Naive thymus-derived CD4-positive, alpha-beta T cell (primary cell): Measurements from ENCODE around the gene ATP6V0E1. TPM values are rescaled to one million over a fixed set of nuclear protein-coding genes. Genes with fewer than 3 reads are reported as not detected.
"Not testable (repeated sequence)": the region's sequence is repeated elsewhere in the genome, so short reads cannot be mapped to it uniquely, and the experiment has no call there.

Experiments used
- ATAC-seq: fragments of 150-1000 bp; cut with Tn5 transposase; 2 replicates; pipeline ENCODE4 v1.10.0; 2021; ENCODE audit warnings: mild to moderate bottlenecking, moderate library complexity
- CTCF ChIA-PET: fragments of 350-600 bp; sonication (Branson Sonifier 250); formaldehyde crosslinking; loops from one replicate; lab custom pipeline; 2021; ENCODE audit warnings: antibody characterized with exemption; lab: Charles Lee
- POLR2A ChIA-PET: fragments of 350-600 bp; sonication (Branson Sonifier 250); formaldehyde crosslinking; loops from one replicate; lab custom pipeline; 2021; ENCODE audit warnings: antibody characterized with exemption, inconsistent platforms; lab: Charles Lee
- DNase-seq, 9 donors: peaks; one replicate each; pipeline versions ENCODE4 v3.0.0 to v3.0.0-alpha.2; 2020 to 2022; ENCODE audit warnings: mixed read lengths in 1 of 9
- H3K27ac ChIP-seq: one replicate; pipeline ENCODE4 v1.7.0; 2013; ENCODE audit warnings: mild to moderate bottlenecking, low read depth, low read length, moderate library complexity
- H3K27me3 ChIP-seq, 2 donors: one replicate each; pipeline ENCODE4 v1.7.0; 2013; ENCODE audit warnings: low read length in 2 of 2, mild to moderate bottlenecking in 2 of 2, moderate library complexity in 2 of 2; ENCODE audit not compliant: control insufficient read depth in 2 of 2, insufficient read depth in 2 of 2
- H3K36me3 ChIP-seq, 3 experiments: 1 replicate in 2 of 3; 2 replicates in 1 of 3; pipeline ENCODE4 v1.7.0; 2013; ENCODE audit warnings: low read length in 3 of 3, mild to moderate bottlenecking in 3 of 3, moderate library complexity in 1 of 3; ENCODE audit not compliant: insufficient read depth in 3 of 3, control insufficient read depth in 2 of 3
- H3K4me1 ChIP-seq, 2 donors: one replicate each; pipeline ENCODE4 v1.7.0; 2013; ENCODE audit warnings: low read length in 2 of 2, mild to moderate bottlenecking in 2 of 2, moderate library complexity in 1 of 2; ENCODE audit not compliant: control insufficient read depth in 2 of 2, insufficient read depth in 2 of 2
- H3K4me3 ChIP-seq: 2 replicates; pipeline ENCODE4 v1.7.0; 2013; ENCODE audit warnings: mild to moderate bottlenecking, low read length
- H3K9me3 ChIP-seq, 3 experiments: 1 replicate in 2 of 3; 2 replicates in 1 of 3; pipeline ENCODE4 v1.7.0; 2013; ENCODE audit warnings: low read length in 3 of 3; ENCODE audit not compliant: control insufficient read depth in 2 of 3
- H3K27ac Mint-ChIP-seq, 9 donors: one replicate each; pipeline ENCODE4 v1.8.0; 2020 to 2022; ENCODE audit warnings: mixed read lengths in 9 of 9, mild to moderate bottlenecking in 8 of 9, moderate library complexity in 5 of 9, inconsistent platforms in 2 of 9
- H3K27me3 Mint-ChIP-seq, 5 donors: one replicate each; pipeline ENCODE4 v1.8.0; 2021 to 2022; ENCODE audit warnings: mixed read lengths in 5 of 5, mild to moderate bottlenecking in 1 of 5
- H3K36me3 Mint-ChIP-seq, 5 donors: one replicate each; pipeline ENCODE4 v1.8.0; 2020 to 2022; ENCODE audit warnings: mixed read lengths in 5 of 5, mild to moderate bottlenecking in 3 of 5, inconsistent platforms in 1 of 5
- H3K4me1 Mint-ChIP-seq, 7 donors: one replicate each; pipeline ENCODE4 v1.8.0; 2020 to 2022; ENCODE audit warnings: mixed read lengths in 7 of 7, mild to moderate bottlenecking in 3 of 7, inconsistent platforms in 1 of 7
- H3K4me3 Mint-ChIP-seq, 10 donors: one replicate each; pipeline ENCODE4 v1.8.0; 2020 to 2022; ENCODE audit warnings: mild to moderate bottlenecking in 10 of 10, mixed read lengths in 10 of 10, moderate library complexity in 6 of 10, inconsistent platforms in 2 of 10
- H3K9me3 Mint-ChIP-seq, 11 donors: one replicate each; pipeline ENCODE4 v1.8.0; 2020 to 2022; ENCODE audit warnings: mixed read lengths in 11 of 11, mild to moderate bottlenecking in 4 of 11, inconsistent platforms in 1 of 11, moderate library complexity in 1 of 11
- intact Hi-C, 2 donors: fragments of 100-400 bp; cut with micrococcal nuclease; formaldehyde crosslinking; loops; one replicate each; pipeline ENCODE4 v1.15.1; 2023
- polyA plus RNA-seq, 2 donors: library from polyadenylated mRNA; unstranded; fragments of 300-500 nt; fragmentation: Illumina TruSeq; gene quantifications; one replicate each; pipeline ENCODE4 v1.2.3, GENCODE V29; 2021
- total RNA-seq, 6 experiments: library from RNA in 5 of 6; stranded (reverse) in 5 of 6; gene quantifications; 1 replicate in 5 of 6; 2 replicates in 1 of 6; pipeline ENCODE4 v1.2.3 and lab custom pipeline; 2021 to 2026

Gene ATP6V0E1
- total and polyA plus RNA-seq, 7 experiments from 2014 or later, result 61.8 to 455 (median 142) TPM

GRCh38 chr5:173042763-173043107, 59.2 kb downstream of the ATP6V0E1 start:
- Histone ChIP-seq H3K9me3 (no peaks in the 10 kb centered on the region), H3K27me3 (no peaks in the 10 kb centered on the region), H3K4me1 (peaks cover 0 to 3% of the 10 kb centered on the region in 2 donors), H3K4me3 (no peak overlapping the region), H3K27ac (no peak overlapping the region), H3K36me3 (no peaks in the 10 kb centered on the region)
- CTCF ChIA-PET, result no interaction called here
- POLR2A ChIA-PET, result interaction anchor here (0.6 to 1.8 kb wide), 5 partner anchors 10 to 59 kb away, joined by 3 to 7 read pairs (median 3); partner anchors contain the start of gene ATP6V0E1
- H3K9me3 Mint-ChIP-seq, result peaks cover 0 to 4% (median 0%) of the 10 kb centered on the region in 11 donors
- peaks cover 8 to 28% (median 23%) of the 10 kb centered on the region in 7 donors for H3K4me1 Mint-ChIP-seq
- ATAC-seq, result no peak
- no peaks in the 10 kb centered on the region for H3K27me3 Mint-ChIP-seq
- H3K27ac Mint-ChIP-seq, result peak overlapping the region in 4 of 9 donors; percentile 72 to 96 (median 76)
- DNase-seq, result no peak
- intact Hi-C loops, result no loop called here
- peaks cover 0 to 9% (median 3%) of the 10 kb centered on the region in 5 donors for H3K36me3 Mint-ChIP-seq
- no peak overlapping the region for H3K4me3 Mint-ChIP-seq

DNA sequence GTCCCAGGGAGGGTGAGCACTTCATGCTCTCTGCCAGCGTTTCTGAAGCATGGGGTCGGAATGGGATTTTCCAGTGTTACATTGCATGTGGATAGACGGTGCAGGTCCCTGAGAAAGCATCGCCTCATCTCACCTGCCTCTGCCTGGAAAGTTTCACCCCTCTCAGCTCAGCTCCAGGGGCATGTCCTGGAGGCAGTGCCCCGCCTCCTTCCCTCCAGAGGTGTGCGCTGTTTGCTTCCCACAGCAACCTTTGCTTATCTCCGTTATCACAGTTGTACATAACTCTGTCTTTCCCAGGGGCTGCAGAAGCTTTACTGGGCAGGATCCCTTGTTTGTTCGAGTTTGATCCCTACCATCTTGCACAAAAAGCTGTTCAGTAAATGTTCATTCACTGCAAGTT, 61.9 kb downstream of the ATP6V0E1 start:
- ATAC-seq (no peak), DNase-seq (no peak)
- H3K36me3 Mint-ChIP-seq, result peaks cover 0 to 7% (median 1%) of the 10 kb centered on the region in 5 donors
- ChIA-PET POLR2A (interaction anchor here (0.7 to 1.1 kb wide), 2 partner anchors 10 to 15 kb away, joined by 3 to 6 read pairs; no protein-coding TSS in a partner anchor), CTCF (interaction anchor here (0.7 kb wide), 1 partner anchor 9 kb away, joined by 6 read pairs; no protein-coding TSS in a partner anchor)
- H3K27ac Mint-ChIP-seq, result no peak overlapping the region
- Histone ChIP-seq H3K9me3 (no peaks in the 10 kb centered on the region), H3K4me3 (no peak overlapping the region), H3K27ac (no peak overlapping the region), H3K4me1 (no peaks in the 10 kb centered on the region), H3K36me3 (no peaks in the 10 kb centered on the region), H3K27me3 (no peaks in the 10 kb centered on the region)
- no peaks in the 10 kb centered on the region for H3K9me3 Mint-ChIP-seq
- H3K4me3 Mint-ChIP-seq, result no peak overlapping the region
- intact Hi-C loops, result no loop called here
- peaks cover 0 to 3% (median 0%) of the 10 kb centered on the region in 5 donors for H3K27me3 Mint-ChIP-seq
- H3K4me1 Mint-ChIP-seq, result peaks cover 0 to 6% (median 2%) of the 10 kb centered on the region in 7 donors

DNA sequence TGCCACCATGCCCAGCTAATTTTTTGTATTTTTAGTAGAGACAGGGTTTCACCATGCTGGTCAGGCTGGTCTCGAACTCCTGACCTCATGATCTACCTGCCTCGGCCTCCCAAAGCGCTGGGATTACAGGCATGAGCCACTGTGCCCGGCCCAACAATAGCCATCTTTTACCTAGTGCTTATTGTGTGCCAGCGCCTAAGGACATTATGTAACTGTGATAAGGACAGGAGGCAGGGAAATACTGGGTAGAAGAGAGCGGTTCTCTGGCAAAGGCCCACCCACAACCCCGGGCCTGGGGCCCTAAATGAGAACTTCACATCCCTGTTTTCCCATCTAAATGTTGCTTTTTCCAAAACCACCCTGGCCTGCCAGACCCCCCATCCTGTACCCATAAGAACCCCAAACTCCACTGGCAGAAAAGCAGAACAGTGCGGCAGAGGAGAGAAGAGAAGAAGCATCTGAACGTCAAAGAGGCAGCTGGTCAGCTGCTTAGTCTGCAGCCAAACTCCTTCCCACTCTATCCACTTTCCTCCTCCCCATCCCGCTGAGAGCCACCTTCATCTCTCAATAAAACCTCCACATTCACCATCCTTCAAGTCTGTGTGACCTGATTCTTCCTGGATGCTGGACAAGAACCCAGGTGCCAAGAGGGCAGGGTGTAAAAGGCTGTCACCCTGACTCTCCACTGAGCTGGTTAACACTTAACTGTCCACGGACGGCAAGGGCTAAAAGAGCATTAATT, 63.7 kb downstream of the ATP6V0E1 start:
- peak overlapping the region in 4 of 9 donors; percentile 24 to 74 (median 28) for H3K27ac Mint-ChIP-seq
- H3K4me1 ChIP-seq, H3K27me3 ChIP-seq, H3K4me3 Mint-ChIP-seq, H3K36me3 ChIP-seq, DNase-seq, H3K9me3 ChIP-seq, H3K4me1 Mint-ChIP-seq, H3K9me3 Mint-ChIP-seq, intact Hi-C loops, H3K27ac ChIP-seq, H3K27me3 Mint-ChIP-seq, H3K36me3 Mint-ChIP-seq, ATAC-seq, CTCF ChIA-PET, H3K4me3 ChIP-seq: not testable (repeated sequence)
- POLR2A ChIA-PET, result interaction anchor here (0.6 kb wide), 1 partner anchor 1626 kb away, joined by 4 read pairs; no protein-coding TSS in a partner anchor

- CTCF ChIA-PET, result no interaction called here
- intact Hi-C loops, result no loop called here
- Mint-ChIP-seq H3K27me3 (peaks cover 0 to 9% (median 0%) of the 10 kb centered on the region in 5 donors), H3K4me3 (no peak overlapping the region), H3K9me3 (no peaks in the 10 kb centered on the region), H3K4me1 (peaks cover 0 to 7% (median 5%) of the 10 kb centered on the region in 7 donors), H3K27ac (peak overlapping the region in 2 of 9 donors; percentile 24 to 32), H3K36me3 (no peaks in the 10 kb centered on the region)
- Histone ChIP-seq H3K27ac (no peak overlapping the region), H3K9me3 (no peaks in the 10 kb centered on the region), H3K4me1 (no peaks in the 10 kb centered on the region), H3K4me3 (no peak overlapping the region), H3K27me3 (no peaks in the 10 kb centered on the region), H3K36me3 (no peaks in the 10 kb centered on the region)
- no peak for DNase-seq
- POLR2A ChIA-PET, result interaction anchor here (0.6 to 1.4 kb wide), 2 partner anchors 12 to 1626 kb away, joined by 3 to 4 read pairs; no protein-coding TSS in a partner anchor
- ATAC-seq, result no peak
Observed at GRCh38 chr5:173047838-173048105, 64.2 kb downstream of the ATP6V0E1 start.

DNA sequence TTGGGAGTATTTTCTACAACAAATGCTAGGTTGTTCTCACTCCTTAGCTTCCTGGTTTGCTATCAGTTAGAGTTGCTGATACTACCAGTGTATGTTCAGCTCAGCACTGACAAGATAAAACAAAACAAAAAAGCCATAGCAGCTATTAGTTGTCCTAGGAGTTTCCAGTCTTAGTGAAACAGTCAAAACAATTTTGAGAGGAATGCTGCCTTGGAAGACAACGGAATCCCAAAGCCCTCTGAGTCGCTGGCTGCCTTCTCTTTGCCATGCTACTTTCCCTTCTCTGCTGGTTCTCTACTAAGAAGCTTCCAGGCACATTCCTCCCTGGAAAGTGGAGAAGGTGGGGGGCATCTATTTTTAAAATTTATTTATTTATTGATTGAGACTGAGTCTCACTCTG, 67.2 kb downstream of the ATP6V0E1 start:
- peaks cover 11 to 33% (median 24%) of the 10 kb centered on the region in 7 donors for H3K4me1 Mint-ChIP-seq
- no peak overlapping the region for H3K4me3 Mint-ChIP-seq
- DNase-seq (no peak), ATAC-seq (no peak)
- H3K27me3 ChIP-seq, result peaks cover 0 to 5% of the 10 kb centered on the region in 2 donors
- ChIA-PET CTCF (no interaction called here), POLR2A (interaction anchor here (1.0 to 2.0 kb wide), 3 partner anchors 12 to 22 kb away, joined by 3 to 5 read pairs (median 3); no protein-coding TSS in a partner anchor)
- H3K4me3 ChIP-seq, result no peak overlapping the region
- H3K36me3 Mint-ChIP-seq, result no peaks in the 10 kb centered on the region
- intact Hi-C loops, result loop anchor here (10.0 kb wide), 2 partner anchors 216 to 766 kb away; partner anchors contain the start of genes ERGIC1 (in 1 of the 2) and UBTD2 (in 1 of the 2)
- H3K27ac ChIP-seq, result no peak overlapping the region
- peaks cover 4 to 10% of the 10 kb centered on the region in 2 donors for H3K4me1 ChIP-seq
- no peaks in the 10 kb centered on the region for H3K36me3 ChIP-seq
- peaks cover 0 to 9% (median 0%) of the 10 kb centered on the region in 5 donors for H3K27me3 Mint-ChIP-seq
- H3K9me3 ChIP-seq, result no peaks in the 10 kb centered on the region
- peak overlapping the region in 1 of 9 donors; percentile 16 for H3K27ac Mint-ChIP-seq
- no peaks in the 10 kb centered on the region for H3K9me3 Mint-ChIP-seq

GRCh38 chr5:173051746-173052145, 68.2 kb downstream of the ATP6V0E1 start:
- Histone ChIP-seq H3K27me3 (peaks cover 0 to 5% of the 10 kb centered on the region in 2 donors), H3K4me1 (peaks cover 4 to 11% of the 10 kb centered on the region in 2 donors), H3K27ac (no peak overlapping the region), H3K4me3 (no peak overlapping the region), H3K9me3 (no peaks in the 10 kb centered on the region), H3K36me3 (peaks cover 0 to under 1% (median 0%) of the 10 kb centered on the region in 3 experiments)
- H3K36me3 Mint-ChIP-seq, result no peaks in the 10 kb centered on the region
- DNase-seq (no peak), ATAC-seq (no peak)
- CTCF ChIA-PET, result interaction anchor here (1.6 kb wide), 1 partner anchor 17 kb away, joined by 3 read pairs; no protein-coding TSS in a partner anchor
- H3K4me3 Mint-ChIP-seq, result no peak overlapping the region
- H3K9me3 Mint-ChIP-seq, result no peaks in the 10 kb centered on the region
- intact Hi-C loops, result loop anchor here (10.0 kb wide), 2 partner anchors 217 to 767 kb away; partner anchors contain the start of genes ERGIC1 (in 1 of the 2) and UBTD2 (in 1 of the 2)
- H3K27me3 Mint-ChIP-seq, result peaks cover 0 to 9% (median 0%) of the 10 kb centered on the region in 5 donors
- peak overlapping the region in 3 of 9 donors; percentile 11 to 68 (median 46) for H3K27ac Mint-ChIP-seq
- peaks cover 13 to 35% (median 27%) of the 10 kb centered on the region in 7 donors for H3K4me1 Mint-ChIP-seq
- POLR2A ChIA-PET, result no interaction called here
